ENCODE data around the gene TAF10. TPM values are rescaled to one million over a fixed set of nuclear protein-coding genes. Genes with fewer than 3 reads are reported as not detected.
A peak's percentile ranks its signal among the peaks of the same experiment; 100 is the strongest.

Gene TAF10
- total and polyA plus RNA-seq, 7 experiments from 2014 or later = 116 to 247 (median 129) TPM

DNA sequence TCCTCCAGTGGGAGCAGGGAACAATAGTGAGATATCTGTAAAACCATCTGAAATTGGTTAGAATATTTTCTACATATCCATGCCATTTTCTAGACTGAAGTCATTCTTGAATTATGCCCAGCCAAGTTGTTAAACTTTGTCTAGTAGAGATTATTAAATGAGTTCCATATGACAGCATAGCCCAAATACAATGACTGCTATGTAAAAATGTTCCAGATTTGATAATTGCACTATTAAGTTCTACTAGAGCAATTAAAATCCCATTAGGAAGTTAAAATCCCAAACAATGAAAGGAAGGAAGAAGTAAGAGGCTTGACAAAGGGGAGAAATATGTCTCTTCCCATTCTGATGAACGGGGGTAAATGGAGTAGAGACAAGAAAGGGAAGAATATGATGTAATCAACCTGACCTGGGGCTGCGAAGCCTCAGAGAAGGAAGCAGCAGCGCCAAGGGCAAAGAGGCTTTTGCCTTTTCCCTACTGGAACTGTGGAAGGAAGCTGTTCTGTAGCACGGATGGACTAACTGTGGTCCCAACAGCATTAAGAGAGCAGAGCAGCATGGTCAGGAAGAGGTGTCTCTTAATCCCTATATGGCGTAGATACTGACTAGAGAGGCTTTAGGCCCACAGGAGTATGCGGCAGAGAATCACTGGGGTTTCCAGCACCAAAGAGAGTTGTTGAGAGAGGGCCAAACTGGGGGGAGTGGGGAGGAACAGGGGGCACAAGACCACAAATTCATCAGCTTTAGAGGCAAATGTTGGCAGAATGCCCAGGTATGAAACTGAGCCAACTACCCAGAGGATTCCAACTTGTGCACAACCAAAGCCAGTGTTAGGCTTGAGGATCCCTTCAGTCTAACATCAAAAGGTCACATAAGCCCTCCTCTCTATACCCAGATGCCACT, 35.3 kb downstream of the TAF10 start:
- ATAC-seq (no peak), DNase-seq (no peak)
- Histone ChIP-seq H3K9me3 (ENCODE audit: control insufficient read depth in 2 of 3, low read length in 3 of 3) (no peaks in the 10 kb centered on the region), H3K27me3 (ENCODE audit: control insufficient read depth in 2 of 2, insufficient read depth in 2 of 2, low read length in 2 of 2) (no peaks in the 10 kb centered on the region), H3K36me3 (ENCODE audit: control insufficient read depth in 2 of 3, insufficient read depth in 3 of 3, low read length in 3 of 3) (no peaks in the 10 kb centered on the region), H3K4me3 (ENCODE audit: low read length) (no peak overlapping the region), H3K4me1 (ENCODE audit: control insufficient read depth in 2 of 2, insufficient read depth in 2 of 2, low read length in 2 of 2) (no peaks in the 10 kb centered on the region), H3K27ac (ENCODE audit: low read depth, low read length) (no peak overlapping the region)
- Mint-ChIP-seq H3K27ac (peak overlapping the region in 1 of 9 donors; percentile 2), H3K27me3 (no peaks in the 10 kb centered on the region), H3K4me3 (no peak overlapping the region), H3K36me3 (peaks cover 5 to 36% (median 27%) of the 10 kb centered on the region in 5 donors), H3K4me1 (peaks cover 0 to 12% (median 4%) of the 10 kb centered on the region in 7 donors), H3K9me3 (peaks cover 0 to 5% (median 0%) of the 10 kb centered on the region in 11 donors)
- POLR2A ChIA-PET = no interaction called here
- CTCF ChIA-PET = no interaction called here
- intact Hi-C loops (cut with micrococcal nuclease) = no loop called here

DNA sequence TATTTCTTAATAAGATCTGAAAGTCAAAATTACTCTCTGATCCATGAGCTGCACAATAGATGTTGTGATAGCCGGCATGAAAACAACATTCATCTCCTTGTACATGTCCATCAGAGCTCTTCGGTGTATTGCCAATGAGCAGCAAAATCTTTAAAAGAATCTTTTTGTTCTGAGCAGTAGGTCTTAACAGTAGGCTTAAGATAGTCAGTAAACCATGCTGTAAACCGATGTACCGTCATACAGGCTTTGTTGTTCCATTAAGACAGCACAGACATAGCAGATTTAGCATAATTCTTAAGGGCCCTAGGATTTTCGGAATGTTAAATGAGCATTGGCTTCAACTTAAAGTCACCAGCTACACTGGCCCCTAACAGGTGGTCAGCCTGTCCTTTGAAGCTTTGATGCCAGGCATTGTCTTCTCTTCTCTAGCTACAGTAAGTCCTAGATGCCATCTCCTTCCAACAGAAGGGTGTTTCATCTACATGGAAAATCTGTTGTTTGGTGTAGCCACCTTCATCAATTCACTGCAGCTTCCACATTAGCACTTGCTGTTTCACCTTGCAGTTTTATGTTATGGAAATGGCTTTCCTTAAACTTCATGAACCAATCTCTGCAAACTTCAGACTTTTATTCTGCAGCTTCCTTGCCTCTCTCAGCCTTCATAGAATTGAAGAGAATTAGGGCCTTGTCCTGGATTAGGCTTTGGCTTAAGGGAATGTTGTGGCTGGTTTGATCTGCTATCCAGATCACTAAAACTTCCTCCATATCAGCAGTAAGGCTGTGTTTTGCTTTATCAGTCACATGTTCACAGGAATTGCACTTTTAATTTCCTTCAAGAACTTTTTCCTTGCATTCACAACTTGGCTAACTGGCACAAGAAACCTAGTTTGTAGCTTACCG, 37.0 kb downstream of the TAF10 start:
- Mint-ChIP-seq H3K4me1 (peaks cover 0 to 12% (median 4%) of the 10 kb centered on the region in 7 donors), H3K27me3 (no peaks in the 10 kb centered on the region), H3K36me3 (peaks cover 4 to 33% (median 25%) of the 10 kb centered on the region in 5 donors), H3K9me3 (no peaks in the 10 kb centered on the region), H3K27ac (no peak overlapping the region), H3K4me3 (no peak overlapping the region)
- intact Hi-C loops (cut with micrococcal nuclease) = no loop called here
- no peaks in the 10 kb centered on the region for H3K9me3 ChIP-seq (ENCODE audit: control insufficient read depth in 2 of 3, low read length in 3 of 3)
- ChIA-PET POLR2A (no interaction called here), CTCF (interaction anchor here (0.7 kb wide), 1 partner anchor 106 kb away, joined by 3 read pairs; no protein-coding TSS in a partner anchor)
- ATAC-seq = no peak
- no peak overlapping the region for H3K27ac ChIP-seq (ENCODE audit: low read depth, low read length)
- H3K27me3 ChIP-seq (ENCODE audit: control insufficient read depth in 2 of 2, insufficient read depth in 2 of 2, low read length in 2 of 2) = no peaks in the 10 kb centered on the region
- H3K4me3 ChIP-seq (ENCODE audit: low read length) = no peak overlapping the region
- no peak for DNase-seq
- H3K4me1 ChIP-seq (ENCODE audit: control insufficient read depth in 2 of 2, insufficient read depth in 2 of 2, low read length in 2 of 2) = no peaks in the 10 kb centered on the region
- H3K36me3 ChIP-seq (ENCODE audit: control insufficient read depth in 2 of 3, insufficient read depth in 3 of 3, low read length in 3 of 3) = no peaks in the 10 kb centered on the region

DNA sequence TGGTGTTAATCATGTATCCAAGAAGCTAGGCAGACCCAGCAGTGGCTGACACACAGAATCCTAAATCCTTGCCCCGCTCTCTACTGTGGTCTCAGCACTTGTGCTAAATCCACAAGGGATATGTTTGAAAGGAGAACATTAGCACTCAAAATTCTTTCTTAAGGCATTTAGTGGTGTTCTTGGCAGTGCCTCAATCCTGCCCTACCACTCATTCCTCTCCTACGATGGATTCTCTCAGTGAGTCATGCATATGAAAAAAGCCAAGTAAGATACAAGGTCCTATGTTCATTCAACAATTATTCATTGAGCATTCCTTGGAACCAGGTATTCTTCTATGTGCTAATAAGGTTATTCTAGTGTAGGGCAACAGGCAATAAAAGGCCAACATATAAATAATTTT, 39.8 kb downstream of the TAF10 start:
- POLR2A ChIA-PET = no interaction called here
- no peak overlapping the region for H3K27ac Mint-ChIP-seq

DNA sequence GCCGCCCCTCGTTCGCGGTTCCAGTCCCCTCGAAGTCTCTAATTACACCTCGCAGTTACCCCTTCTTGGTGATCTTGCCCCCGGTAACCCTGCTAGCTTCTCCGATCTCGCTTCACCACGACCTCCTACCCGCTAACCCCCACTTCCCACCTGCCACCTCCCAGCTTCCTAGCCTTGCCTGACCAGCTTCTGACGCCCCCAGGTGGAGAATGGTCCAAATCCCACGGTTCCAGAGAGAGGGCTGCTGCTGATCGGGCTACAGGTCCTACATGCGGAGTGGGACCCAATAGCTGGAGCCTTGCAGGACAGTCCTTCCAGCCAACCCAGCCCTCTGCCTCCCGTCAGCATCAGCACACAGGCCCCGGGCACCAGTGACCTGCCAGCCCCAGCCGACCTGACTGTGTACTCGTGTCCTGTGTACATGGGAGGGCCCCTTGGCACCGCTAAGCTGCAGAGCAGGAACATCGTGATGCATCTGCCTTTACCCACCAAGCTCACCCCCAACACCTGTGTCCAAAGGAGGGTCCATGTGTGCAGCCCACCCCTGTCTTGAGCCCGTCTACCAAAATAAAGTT, 40.5 kb downstream of the TAF10 start:
- peaks cover 0 to 18% (median 2%) of the 10 kb centered on the region in 7 donors for H3K4me1 Mint-ChIP-seq
- DNase-seq = no peak
- intact Hi-C loops (cut with micrococcal nuclease) = no loop called here
- no peaks in the 10 kb centered on the region for H3K9me3 Mint-ChIP-seq
- ATAC-seq = no peak
- Histone ChIP-seq H3K4me3 (ENCODE audit: low read length) (no peak overlapping the region), H3K9me3 (ENCODE audit: control insufficient read depth in 2 of 3, low read length in 3 of 3) (no peaks in the 10 kb centered on the region), H3K36me3 (ENCODE audit: control insufficient read depth in 2 of 3, insufficient read depth in 3 of 3, low read length in 3 of 3) (peaks cover 0 to 2% (median 0%) of the 10 kb centered on the region in 3 experiments), H3K27me3 (ENCODE audit: control insufficient read depth in 2 of 2, insufficient read depth in 2 of 2, low read length in 2 of 2) (no peaks in the 10 kb centered on the region), H3K27ac (ENCODE audit: low read depth, low read length) (no peak overlapping the region), H3K4me1 (ENCODE audit: control insufficient read depth in 2 of 2, insufficient read depth in 2 of 2, low read length in 2 of 2) (no peaks in the 10 kb centered on the region)
- CTCF ChIA-PET = no interaction called here
- no peaks in the 10 kb centered on the region for H3K27me3 Mint-ChIP-seq
- peaks cover 4 to 34% (median 23%) of the 10 kb centered on the region in 5 donors for H3K36me3 Mint-ChIP-seq
- no peak overlapping the region for H3K4me3 Mint-ChIP-seq
- POLR2A ChIA-PET = no interaction called here
- H3K27ac Mint-ChIP-seq = no peak overlapping the region

More for the DNA sequence above, 39.8 kb downstream of the TAF10 start:
- H3K27ac ChIP-seq (ENCODE audit: low read depth, low read length) = no peak overlapping the region
- H3K4me3 ChIP-seq (ENCODE audit: low read length) = no peak overlapping the region
- Mint-ChIP-seq H3K36me3 (peaks cover 4 to 39% (median 25%) of the 10 kb centered on the region in 5 donors), H3K9me3 (no peaks in the 10 kb centered on the region), H3K4me1 (peaks cover 0 to 20% (median 4%) of the 10 kb centered on the region in 7 donors), H3K4me3 (no peak overlapping the region), H3K27me3 (no peaks in the 10 kb centered on the region)
- H3K4me1 ChIP-seq (ENCODE audit: control insufficient read depth in 2 of 2, insufficient read depth in 2 of 2, low read length in 2 of 2) = no peaks in the 10 kb centered on the region
- CTCF ChIA-PET = no interaction called here
- ATAC-seq (no peak), DNase-seq (no peak)
- no peaks in the 10 kb centered on the region for H3K36me3 ChIP-seq (ENCODE audit: control insufficient read depth in 2 of 3, insufficient read depth in 3 of 3, low read length in 3 of 3)
- intact Hi-C loops (cut with micrococcal nuclease) = no loop called here
- no peaks in the 10 kb centered on the region for H3K27me3 ChIP-seq (ENCODE audit: control insufficient read depth in 2 of 2, insufficient read depth in 2 of 2, low read length in 2 of 2)
- no peaks in the 10 kb centered on the region for H3K9me3 ChIP-seq (ENCODE audit: control insufficient read depth in 2 of 3, low read length in 3 of 3)

DNA sequence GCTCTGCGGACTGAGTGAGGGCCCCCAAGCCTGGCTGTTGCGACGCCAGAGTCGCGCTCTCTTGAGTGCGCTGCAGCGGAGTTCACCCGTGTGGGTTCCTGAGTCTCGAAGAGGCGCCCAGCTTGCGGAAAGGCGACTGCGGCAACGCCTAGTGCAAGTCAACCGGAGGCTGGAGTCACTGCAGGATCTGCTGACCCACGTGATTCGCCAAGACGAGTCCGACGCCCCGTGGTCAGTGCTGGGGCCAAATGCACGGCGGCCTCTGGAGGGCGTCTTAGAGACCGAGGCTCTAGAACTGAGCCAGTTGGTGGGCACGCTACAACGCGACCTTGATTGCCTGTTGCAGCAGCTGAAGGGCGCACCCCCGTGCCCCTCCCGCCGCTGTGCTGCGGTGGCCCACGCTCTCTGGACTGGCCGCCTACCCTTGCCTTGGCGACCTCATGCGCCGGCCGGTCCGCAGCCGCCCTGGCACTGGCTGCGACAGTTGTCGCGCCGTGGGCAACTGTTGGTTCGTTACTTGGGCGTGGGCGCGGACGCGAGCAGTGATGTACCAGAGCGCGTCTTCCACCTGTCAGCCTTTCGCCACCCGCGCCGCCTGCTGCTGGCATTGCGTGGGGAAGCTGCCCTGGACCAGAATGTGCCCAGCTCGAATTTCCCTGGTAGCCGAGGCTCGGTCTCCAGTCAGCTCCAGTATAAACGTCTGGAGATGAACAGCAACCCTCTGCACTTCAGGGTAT, 41.2 kb downstream of the TAF10 start:
- DNase-seq (no peak), ATAC-seq (no peak)
- H3K4me3 Mint-ChIP-seq = no peak overlapping the region
- H3K27ac Mint-ChIP-seq = no peak overlapping the region
- Histone ChIP-seq H3K27me3 (ENCODE audit: control insufficient read depth in 2 of 2, insufficient read depth in 2 of 2, low read length in 2 of 2) (no peaks in the 10 kb centered on the region), H3K9me3 (ENCODE audit: control insufficient read depth in 2 of 3, low read length in 3 of 3) (no peaks in the 10 kb centered on the region), H3K4me1 (ENCODE audit: control insufficient read depth in 2 of 2, insufficient read depth in 2 of 2, low read length in 2 of 2) (no peaks in the 10 kb centered on the region), H3K36me3 (ENCODE audit: control insufficient read depth in 2 of 3, insufficient read depth in 3 of 3, low read length in 3 of 3) (peaks cover 0 to 6% (median 0%) of the 10 kb centered on the region in 3 experiments), H3K4me3 (ENCODE audit: low read length) (no peak overlapping the region), H3K27ac (ENCODE audit: low read depth, low read length) (no peak overlapping the region)
- peaks cover 0 to 20% (median 0%) of the 10 kb centered on the region in 7 donors for H3K4me1 Mint-ChIP-seq
- H3K36me3 Mint-ChIP-seq = peaks cover 4 to 34% (median 21%) of the 10 kb centered on the region in 5 donors
- POLR2A ChIA-PET = no interaction called here
- no peaks in the 10 kb centered on the region for H3K27me3 Mint-ChIP-seq
- no peaks in the 10 kb centered on the region for H3K9me3 Mint-ChIP-seq
- CTCF ChIA-PET = no interaction called here
- intact Hi-C loops (cut with micrococcal nuclease) = no loop called here

DNA sequence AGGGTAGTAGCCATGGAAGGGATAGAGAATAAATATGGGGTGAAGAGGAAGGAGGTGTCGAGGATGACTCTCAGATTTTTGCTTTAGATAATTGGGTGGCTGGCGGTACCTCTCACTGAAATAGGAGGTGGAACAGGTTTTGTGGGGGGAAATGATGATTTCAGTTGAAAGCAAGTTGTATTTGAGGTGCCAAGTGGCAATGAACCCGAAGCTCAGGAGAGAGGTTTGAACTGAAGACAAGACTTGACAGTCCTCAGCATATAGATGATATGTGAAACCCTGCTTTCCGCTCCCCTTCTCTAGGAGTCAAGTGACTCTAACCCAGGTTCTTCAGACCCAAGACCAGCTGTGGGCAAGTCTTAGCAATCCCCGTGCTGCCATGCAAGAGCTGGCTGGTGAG, 42.3 kb downstream of the TAF10 start:
- Histone ChIP-seq H3K4me3 (ENCODE audit: low read length) (no peak overlapping the region), H3K27me3 (ENCODE audit: control insufficient read depth in 2 of 2, insufficient read depth in 2 of 2, low read length in 2 of 2) (no peaks in the 10 kb centered on the region), H3K36me3 (ENCODE audit: control insufficient read depth in 2 of 3, insufficient read depth in 3 of 3, low read length in 3 of 3) (peaks cover 0 to 6% (median 0%) of the 10 kb centered on the region in 3 experiments), H3K9me3 (ENCODE audit: control insufficient read depth in 2 of 3, low read length in 3 of 3) (no peaks in the 10 kb centered on the region), H3K4me1 (ENCODE audit: control insufficient read depth in 2 of 2, insufficient read depth in 2 of 2, low read length in 2 of 2) (no peaks in the 10 kb centered on the region), H3K27ac (ENCODE audit: low read depth, low read length) (no peak overlapping the region)
- DNase-seq = no peak
- ChIA-PET POLR2A (no interaction called here), CTCF (no interaction called here)
- Mint-ChIP-seq H3K36me3 (peaks cover 5 to 41% (median 21%) of the 10 kb centered on the region in 5 donors), H3K27ac (peak overlapping the region in 1 of 9 donors; percentile 48), H3K4me3 (no peak overlapping the region), H3K9me3 (no peaks in the 10 kb centered on the region), H3K27me3 (no peaks in the 10 kb centered on the region), H3K4me1 (peaks cover 0 to 25% (median 0%) of the 10 kb centered on the region in 7 donors)
- ATAC-seq = no peak
- intact Hi-C loops (cut with micrococcal nuclease) = no loop called here

Measured in naive thymus-derived CD4-positive, alpha-beta T cell (primary cell).